Epithelial cell of esophagus (primary cell): ENCODE data around the gene ARHGEF2.
A peak's percentile ranks its signal among the peaks of the same experiment; 100 is the strongest.

ENCODE experiments used
- DNase-seq: peaks from one replicate; pipeline ENCODE4 v3.0.0; 2010; ENCODE audit warnings: low read depth
- H3K4me3 ChIP-seq: 2 replicates; pipeline ENCODE4 v1.5.1; 2011; ENCODE audit warnings: mild to moderate bottlenecking, low read length, control low read depth
- CTCF ChIP-seq: IDR thresholded peaks from 2 replicates; pipeline ENCODE4 v1.5.1; 2011; ENCODE audit warnings: low read depth, mild to moderate bottlenecking, low read length, control low read depth, inconsistent platforms; ENCODE audit not compliant: insufficient read depth; ENCODE audit errors: missing control alignments

Gene ARHGEF2

DNA sequence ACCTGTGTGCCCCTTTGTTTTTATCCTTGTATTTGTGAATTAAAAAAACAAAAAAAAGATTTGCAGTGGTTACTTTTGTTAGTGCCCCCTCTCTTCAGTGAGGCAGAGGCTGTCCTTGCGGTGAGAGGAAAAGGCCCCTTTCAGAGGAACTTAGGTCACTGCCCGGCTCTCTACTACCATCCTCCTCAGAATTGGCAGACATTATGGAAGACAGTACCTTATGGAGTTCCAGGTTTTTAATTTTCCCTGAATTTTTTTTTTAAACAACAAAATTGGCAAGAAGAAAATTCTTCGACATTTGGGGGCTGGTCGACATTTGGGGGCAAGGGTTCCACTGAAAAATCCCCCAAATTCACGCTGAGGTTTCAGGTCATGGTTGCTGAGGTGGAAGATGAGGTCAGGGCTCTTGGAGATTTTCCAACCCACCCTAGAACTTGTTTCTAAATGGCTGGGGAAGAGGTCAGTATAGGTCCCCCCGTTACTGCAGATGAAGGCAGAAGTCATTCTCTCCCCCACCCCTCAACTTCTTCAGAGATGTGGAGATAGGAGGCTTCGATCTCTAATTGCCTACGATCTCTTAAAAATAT lies 31.6 kb downstream of the ARHGEF2 start:
- no peak for DNase-seq
- H3K4me3 ChIP-seq: no peak overlapping the region
- no peak for TF ChIP-seq CTCF

GRCh38 chr1:155944444-155944799 lies 33.9 kb downstream of the ARHGEF2 start:
- no peak for DNase-seq
- H3K4me3 ChIP-seq: no peak overlapping the region
- no peak for TF ChIP-seq CTCF

DNA sequence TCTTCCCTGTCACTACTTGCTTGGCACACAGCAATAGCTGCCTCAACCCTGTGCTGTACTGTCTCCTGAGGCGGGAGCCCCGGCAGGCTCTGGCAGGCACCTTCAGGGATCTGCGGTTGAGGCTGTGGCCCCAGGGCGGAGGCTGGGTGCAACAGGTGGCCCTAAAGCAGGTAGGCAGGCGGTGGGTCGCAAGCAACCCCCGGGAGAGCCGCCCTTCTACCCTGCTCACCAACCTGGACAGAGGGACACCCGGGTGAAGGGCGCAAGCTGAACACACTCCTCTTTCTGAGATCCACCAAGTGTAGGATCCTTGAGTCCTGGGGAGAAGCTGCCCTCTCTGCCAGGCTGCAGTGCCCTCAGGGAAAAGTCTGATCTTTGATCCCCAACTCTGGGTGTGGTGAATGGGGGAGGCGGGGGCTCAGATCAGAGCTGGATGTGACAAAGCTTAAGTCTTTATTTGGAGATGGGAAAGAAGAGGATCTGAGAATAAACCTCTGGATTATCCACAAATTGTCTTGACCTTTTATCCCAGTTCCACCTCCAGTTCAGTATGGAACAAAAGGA lies 35.7 kb downstream of the ARHGEF2 start:
- no peak for DNase-seq
- no peak for TF ChIP-seq CTCF
- H3K4me3 ChIP-seq: no peak overlapping the region

- DNase-seq: no peak
- H3K4me3 ChIP-seq: no peak overlapping the region
- TF ChIP-seq CTCF: no peak
Observed at GRCh38 chr1:155941845-155942531, 36.4 kb downstream of the ARHGEF2 start.

DNA sequence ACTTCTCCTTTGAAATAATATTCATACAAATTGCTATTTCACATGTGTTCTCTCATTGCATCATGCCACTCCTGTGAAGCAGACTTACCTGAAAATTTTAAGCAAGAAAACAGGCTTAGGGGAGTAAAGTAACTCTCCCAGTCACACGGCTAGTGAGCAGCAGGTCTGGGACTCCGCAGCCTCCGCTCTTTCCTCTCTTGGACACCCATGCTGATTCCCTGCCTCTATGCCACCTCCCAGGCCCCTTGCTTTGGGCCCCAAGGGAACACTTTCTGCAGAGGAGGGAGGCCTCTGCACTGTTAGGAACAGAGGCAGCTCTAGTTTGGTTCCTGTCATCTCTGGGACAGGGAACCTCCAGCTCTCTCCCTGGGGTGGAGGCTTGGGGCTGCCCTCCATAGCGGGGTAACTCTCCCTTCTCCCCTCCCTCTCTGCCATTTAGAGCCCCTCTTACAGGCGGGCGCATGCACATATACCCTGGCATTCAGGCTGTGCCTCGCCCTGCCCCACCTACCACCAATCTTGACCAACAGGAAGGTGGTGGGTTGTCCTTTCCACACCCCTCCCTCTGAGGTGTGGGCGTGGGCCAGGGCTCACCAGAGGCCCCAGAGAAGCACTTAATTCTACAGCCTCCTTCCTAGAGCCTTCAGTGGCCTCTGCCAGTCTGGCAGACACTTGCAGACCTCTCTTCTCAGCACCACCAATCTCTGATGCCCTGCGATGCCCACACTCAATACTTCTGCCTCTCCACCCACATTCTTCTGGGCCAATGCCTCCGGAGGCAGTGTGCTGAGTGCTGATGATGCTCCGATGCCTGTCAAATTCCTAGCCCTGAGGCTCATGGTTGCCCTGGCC lies 37.1 kb downstream of the ARHGEF2 start, which contains the start of gene RXFP4:
RXFP4 (plus strand) TSS at position 646 of the 852 bp plus-strand sequence; CDS start at position 718, 72 bp downstream.
- DNase-seq: peak; percentile 34
- no peak within 1 kb of the TSS for H3K4me3 ChIP-seq
- no peak for TF ChIP-seq CTCF

GRCh38 chr1:155940482-155940992 lies 37.8 kb downstream of the ARHGEF2 start:
- DNase-seq: peak; percentile 60
- H3K4me3 ChIP-seq: no peak overlapping the region
- no peak for TF ChIP-seq CTCF
